GM12878 (cell line): Measurements from ENCODE around the gene LMF2. TPM values are rescaled to one million over a fixed set of nuclear protein-coding genes. Genes with fewer than 3 reads are reported as not detected.

Experiments
- BHLHE40 ChIP-seq, 2 experiments: fragments of 450-650 bp in 1 of 2; IDR thresholded peaks; 2 replicates each; pipeline ENCODE4 v1.6.1; 2011 to 2017; ENCODE audit warnings: low read depth in 2 of 2, borderline replicate concordance in 1 of 2, improper control_type of control experiment in 1 of 2, low read length in 1 of 2, mild to moderate bottlenecking in 1 of 2
- CBFB ChIP-seq: IDR thresholded peaks from 2 replicates; pipeline ENCODE4 v1.6.1; 2016; ENCODE audit warnings: antibody characterized with exemption, low read depth
- EED ChIP-seq: sonication (generic); IDR thresholded peaks from 2 replicates; pipeline ENCODE4 v1.6.1; 2016; ENCODE audit warnings: antibody characterized with exemption, low read depth
- EP300 ChIP-seq, 2 experiments: fragments of 150-350 bp in 1 of 2; IDR thresholded peaks; 2 replicates each; pipeline ENCODE4 v1.6.1; 2011 to 2012; ENCODE audit warnings: low read depth in 2 of 2, low read length in 2 of 2, borderline replicate concordance in 1 of 2, improper control_type of control experiment in 1 of 2, inconsistent platforms in 1 of 2; ENCODE audit not compliant: control insufficient read depth in 1 of 2
- KDM1A ChIP-seq: fragments of 200-600 bp; sonication (generic); IDR thresholded peaks from 2 replicates; pipeline ENCODE4 v1.6.1; 2016; ENCODE audit warnings: borderline replicate concordance
- NFXL1 ChIP-seq: fragments of 450-650 bp; IDR thresholded peaks from 2 replicates; pipeline ENCODE4 v1.6.1; 2017; ENCODE audit warnings: antibody characterized with exemption, mild to moderate bottlenecking, borderline replicate concordance
- NR2C1 ChIP-seq: fragments of 450-650 bp; IDR thresholded peaks from 2 replicates; pipeline ENCODE4 v1.6.1; 2017; ENCODE audit warnings: antibody characterized with exemption, mild to moderate bottlenecking, moderate library complexity
- NRF1 ChIP-seq: conservative IDR thresholded peaks from 2 replicates; pipeline ENCODE4 v1.6.1; 2011; ENCODE audit warnings: mild to moderate bottlenecking, low read depth, low read length, improper control_type of control experiment
- PAX5 ChIP-seq: IDR thresholded peaks from 2 replicates; pipeline ENCODE4 v1.6.1; 2011; ENCODE audit warnings: low read depth, low read length, borderline replicate concordance
- RBBP5 ChIP-seq: fragments of 200-600 bp; sonication (generic); conservative IDR thresholded peaks from 2 replicates; pipeline ENCODE4 v1.6.1; 2016
- SUPT20H ChIP-seq: IDR thresholded peaks from 2 replicates; pipeline ENCODE4 v1.6.1; 2011; ENCODE audit warnings: low read depth, mild to moderate bottlenecking, low read length, moderate library complexity, borderline replicate concordance; ENCODE audit not compliant: control insufficient read depth
- SUZ12 ChIP-seq: fragments of 200-600 bp; sonication (generic); IDR thresholded peaks from one replicate; pipeline ENCODE4 v1.6.1; 2018; ENCODE audit warnings: antibody characterized with exemption, mild to moderate bottlenecking; ENCODE audit not compliant: unreplicated experiment
- TARDBP ChIP-seq: IDR thresholded peaks from 2 replicates; pipeline ENCODE4 v1.6.1; 2016; ENCODE audit warnings: borderline replicate concordance
- ZNF24 ChIP-seq: fragments of 450-650 bp; IDR thresholded peaks from 2 replicates; pipeline ENCODE4 v1.6.1; 2017; ENCODE audit warnings: antibody characterized with exemption, mild to moderate bottlenecking
- polyA plus RNA-seq, 11 experiments: library from polyadenylated mRNA; depleted of rRNA in 4 of 11; unstranded in 6 of 11; stranded (reverse) in 5 of 11; fragments of >200 nt; fragmentation: Nextera tagmentation in 4 of 11; fragmentation: Illumina TruSeq in 1 of 11; extraction: Ambion mirVana in 4 of 11; extraction: Trizol in 1 of 11; gene quantifications; 1 replicate in 1 of 11; 2 replicates in 10 of 11; pipeline versions ENCODE4 v1.2.1 to v1.2.3, GENCODE V29; 2011 to 2016; ENCODE audit warnings: inconsistent platforms in 2 of 11, missing spikeins in 2 of 11, low read depth in 1 of 11
- total RNA-seq, 4 experiments: library from RNA; depleted of rRNA in 3 of 4; stranded (reverse); fragments of >200 nt in 3 of 4; fragmentation: Illumina TruSeq in 1 of 4; extraction: Trizol in 1 of 4; gene quantifications; 2 replicates each; pipeline versions ENCODE4 v1.2.1 to v1.2.3, GENCODE V29; 2013 to 2021
- TF ChIP-seq, protein P1 (sequence below): fragments of 450-650 bp; IDR thresholded peaks from 2 replicates; pipeline ENCODE4 v1.6.1; 2018; ENCODE audit warnings: mild to moderate bottlenecking, low read depth, moderate library complexity; ENCODE audit not compliant: partially characterized antibody
- TF ChIP-seq, protein P2 (sequence below): fragments of 150-350 bp; IDR thresholded peaks from 2 replicates; pipeline ENCODE4 v1.6.1; 2014; ENCODE audit warnings: mild to moderate bottlenecking, low read depth, low read length
- TF ChIP-seq, protein P3 (sequence below): fragments of 150-350 bp; IDR thresholded peaks from 2 replicates; pipeline ENCODE4 v1.6.1; 2016; ENCODE audit warnings: low read depth, low read length
- TF ChIP-seq, protein P4 (sequence below): IDR thresholded peaks from 2 replicates; pipeline ENCODE4 v1.6.1; 2011; ENCODE audit warnings: mild to moderate bottlenecking, low read depth, low read length, moderate library complexity; ENCODE audit not compliant: insufficient replicate concordance
- TF ChIP-seq, protein P5 (sequence below): IDR thresholded peaks from 2 replicates; pipeline ENCODE4 v1.6.1; 2012; ENCODE audit warnings: low read depth, low read length, improper control_type of control experiment

The LMF2 gene
- total and polyA plus RNA-seq, 10 of the 15 experiments (the other 5 are each of a cell fraction or from before 2014, with no cell fraction given), result 0.08 to 57.5 (median 21.2) TPM

DNA sequence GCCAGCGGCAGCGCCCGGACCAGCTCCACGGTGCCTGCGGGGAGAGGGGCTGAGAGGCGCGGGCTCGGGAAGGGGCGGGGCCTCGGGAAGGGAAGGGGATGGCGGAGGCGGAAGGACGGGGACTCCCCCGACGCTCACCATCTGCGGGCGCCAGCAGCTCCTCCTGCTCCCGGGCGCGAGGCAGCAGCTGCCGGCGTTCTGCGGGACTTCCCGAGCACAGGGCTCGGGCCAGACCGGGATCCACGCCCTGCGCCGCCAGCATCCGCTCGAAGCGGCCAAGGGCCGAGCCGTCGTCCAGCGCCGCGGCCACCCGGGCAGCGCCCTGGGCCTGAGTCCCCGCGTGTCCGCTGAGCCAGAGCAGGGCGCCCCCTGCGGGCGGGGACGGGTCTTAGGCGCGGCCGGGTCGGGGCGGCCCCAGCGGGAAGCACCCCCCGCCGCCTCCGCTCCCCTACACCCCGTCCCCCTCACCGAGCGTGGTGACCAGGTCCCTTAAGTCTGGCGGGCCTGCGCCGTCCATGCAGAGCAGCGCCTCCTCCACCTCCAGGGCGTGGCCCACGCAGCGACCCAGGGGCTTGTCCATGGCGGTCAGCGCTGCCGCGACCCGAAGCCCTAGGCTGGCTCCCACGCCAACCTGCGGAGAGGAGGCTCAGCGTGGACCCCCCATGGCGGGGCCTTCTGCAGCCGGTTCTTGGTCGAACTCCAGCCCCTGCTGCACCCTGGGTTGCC, 18.8 kb upstream of the LMF2 start (continued):
- no peak; a peak in 1 of 4 replicates for TF ChIP-seq EP300 (IDR thresholded peaks at IDR 0.05; ENCODE audit: borderline replicate concordance in 1 of 2, control insufficient read depth in 1 of 2, low read depth in 2 of 2, low read length in 2 of 2)
- no peak for TF ChIP-seq NFXL1
- TF ChIP-seq TARDBP, result no peak
- TF ChIP-seq, protein P1, sequence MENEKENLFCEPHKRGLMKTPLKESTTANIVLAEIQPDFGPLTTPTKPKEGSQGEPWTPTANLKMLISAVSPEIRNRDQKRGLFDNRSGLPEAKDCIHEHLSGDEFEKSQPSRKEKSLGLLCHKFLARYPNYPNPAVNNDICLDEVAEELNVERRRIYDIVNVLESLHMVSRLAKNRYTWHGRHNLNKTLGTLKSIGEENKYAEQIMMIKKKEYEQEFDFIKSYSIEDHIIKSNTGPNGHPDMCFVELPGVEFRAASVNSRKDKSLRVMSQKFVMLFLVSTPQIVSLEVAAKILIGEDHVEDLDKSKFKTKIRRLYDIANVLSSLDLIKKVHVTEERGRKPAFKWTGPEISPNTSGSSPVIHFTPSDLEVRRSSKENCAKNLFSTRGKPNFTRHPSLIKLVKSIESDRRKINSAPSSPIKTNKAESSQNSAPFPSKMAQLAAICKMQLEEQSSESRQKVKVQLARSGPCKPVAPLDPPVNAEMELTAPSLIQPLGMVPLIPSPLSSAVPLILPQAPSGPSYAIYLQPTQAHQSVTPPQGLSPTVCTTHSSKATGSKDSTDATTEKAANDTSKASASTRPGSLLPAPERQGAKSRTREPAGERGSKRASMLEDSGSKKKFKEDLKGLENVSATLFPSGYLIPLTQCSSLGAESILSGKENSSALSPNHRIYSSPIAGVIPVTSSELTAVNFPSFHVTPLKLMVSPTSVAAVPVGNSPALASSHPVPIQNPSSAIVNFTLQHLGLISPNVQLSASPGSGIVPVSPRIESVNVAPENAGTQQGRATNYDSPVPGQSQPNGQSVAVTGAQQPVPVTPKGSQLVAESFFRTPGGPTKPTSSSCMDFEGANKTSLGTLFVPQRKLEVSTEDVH, result no peak
- no peak for TF ChIP-seq PAX5
- TF ChIP-seq BHLHE40 (IDR thresholded peaks at IDR 0.05; ENCODE audit: borderline replicate concordance in 1 of 2, low read depth in 2 of 2, low read length in 1 of 2), result peak; percentile 8 to 70; a peak in 2 of 4 replicates
- TF ChIP-seq RBBP5, result no peak
- TF ChIP-seq, protein P2, sequence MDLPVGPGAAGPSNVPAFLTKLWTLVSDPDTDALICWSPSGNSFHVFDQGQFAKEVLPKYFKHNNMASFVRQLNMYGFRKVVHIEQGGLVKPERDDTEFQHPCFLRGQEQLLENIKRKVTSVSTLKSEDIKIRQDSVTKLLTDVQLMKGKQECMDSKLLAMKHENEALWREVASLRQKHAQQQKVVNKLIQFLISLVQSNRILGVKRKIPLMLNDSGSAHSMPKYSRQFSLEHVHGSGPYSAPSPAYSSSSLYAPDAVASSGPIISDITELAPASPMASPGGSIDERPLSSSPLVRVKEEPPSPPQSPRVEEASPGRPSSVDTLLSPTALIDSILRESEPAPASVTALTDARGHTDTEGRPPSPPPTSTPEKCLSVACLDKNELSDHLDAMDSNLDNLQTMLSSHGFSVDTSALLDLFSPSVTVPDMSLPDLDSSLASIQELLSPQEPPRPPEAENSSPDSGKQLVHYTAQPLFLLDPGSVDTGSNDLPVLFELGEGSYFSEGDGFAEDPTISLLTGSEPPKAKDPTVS, result no peak
- no peak for TF ChIP-seq NR2C1
- TF ChIP-seq, protein P3, sequence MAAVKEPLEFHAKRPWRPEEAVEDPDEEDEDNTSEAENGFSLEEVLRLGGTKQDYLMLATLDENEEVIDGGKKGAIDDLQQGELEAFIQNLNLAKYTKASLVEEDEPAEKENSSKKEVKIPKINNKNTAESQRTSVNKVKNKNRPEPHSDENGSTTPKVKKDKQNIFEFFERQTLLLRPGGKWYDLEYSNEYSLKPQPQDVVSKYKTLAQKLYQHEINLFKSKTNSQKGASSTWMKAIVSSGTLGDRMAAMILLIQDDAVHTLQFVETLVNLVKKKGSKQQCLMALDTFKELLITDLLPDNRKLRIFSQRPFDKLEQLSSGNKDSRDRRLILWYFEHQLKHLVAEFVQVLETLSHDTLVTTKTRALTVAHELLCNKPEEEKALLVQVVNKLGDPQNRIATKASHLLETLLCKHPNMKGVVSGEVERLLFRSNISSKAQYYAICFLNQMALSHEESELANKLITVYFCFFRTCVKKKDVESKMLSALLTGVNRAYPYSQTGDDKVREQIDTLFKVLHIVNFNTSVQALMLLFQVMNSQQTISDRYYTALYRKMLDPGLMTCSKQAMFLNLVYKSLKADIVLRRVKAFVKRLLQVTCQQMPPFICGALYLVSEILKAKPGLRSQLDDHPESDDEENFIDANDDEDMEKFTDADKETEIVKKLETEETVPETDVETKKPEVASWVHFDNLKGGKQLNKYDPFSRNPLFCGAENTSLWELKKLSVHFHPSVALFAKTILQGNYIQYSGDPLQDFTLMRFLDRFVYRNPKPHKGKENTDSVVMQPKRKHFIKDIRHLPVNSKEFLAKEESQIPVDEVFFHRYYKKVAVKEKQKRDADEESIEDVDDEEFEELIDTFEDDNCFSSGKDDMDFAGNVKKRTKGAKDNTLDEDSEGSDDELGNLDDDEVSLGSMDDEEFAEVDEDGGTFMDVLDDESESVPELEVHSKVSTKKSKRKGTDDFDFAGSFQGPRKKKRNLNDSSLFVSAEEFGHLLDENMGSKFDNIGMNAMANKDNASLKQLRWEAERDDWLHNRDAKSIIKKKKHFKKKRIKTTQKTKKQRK, result no peak
- TF ChIP-seq, protein P4, sequence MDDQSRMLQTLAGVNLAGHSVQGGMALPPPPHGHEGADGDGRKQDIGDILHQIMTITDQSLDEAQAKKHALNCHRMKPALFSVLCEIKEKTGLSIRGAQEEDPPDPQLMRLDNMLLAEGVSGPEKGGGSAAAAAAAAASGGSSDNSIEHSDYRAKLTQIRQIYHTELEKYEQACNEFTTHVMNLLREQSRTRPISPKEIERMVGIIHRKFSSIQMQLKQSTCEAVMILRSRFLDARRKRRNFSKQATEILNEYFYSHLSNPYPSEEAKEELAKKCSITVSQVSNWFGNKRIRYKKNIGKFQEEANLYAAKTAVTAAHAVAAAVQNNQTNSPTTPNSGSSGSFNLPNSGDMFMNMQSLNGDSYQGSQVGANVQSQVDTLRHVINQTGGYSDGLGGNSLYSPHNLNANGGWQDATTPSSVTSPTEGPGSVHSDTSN, result no peak
- TF ChIP-seq NRF1, result no peak
- TF ChIP-seq SUPT20H, result no peak
- no peak for TF ChIP-seq KDM1A
- peak; percentile 7; the same call in 1 of the 2 replicates for TF ChIP-seq CBFB
- TF ChIP-seq, protein P5, sequence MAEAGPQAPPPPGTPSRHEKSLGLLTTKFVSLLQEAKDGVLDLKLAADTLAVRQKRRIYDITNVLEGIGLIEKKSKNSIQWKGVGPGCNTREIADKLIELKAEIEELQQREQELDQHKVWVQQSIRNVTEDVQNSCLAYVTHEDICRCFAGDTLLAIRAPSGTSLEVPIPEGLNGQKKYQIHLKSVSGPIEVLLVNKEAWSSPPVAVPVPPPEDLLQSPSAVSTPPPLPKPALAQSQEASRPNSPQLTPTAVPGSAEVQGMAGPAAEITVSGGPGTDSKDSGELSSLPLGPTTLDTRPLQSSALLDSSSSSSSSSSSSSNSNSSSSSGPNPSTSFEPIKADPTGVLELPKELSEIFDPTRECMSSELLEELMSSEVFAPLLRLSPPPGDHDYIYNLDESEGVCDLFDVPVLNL, result no peak
- TF ChIP-seq EED, result no peak
- no peak; the same call in 1 of the 2 replicates for TF ChIP-seq ZNF24
- no peak for TF ChIP-seq SUZ12
